ENCODE results near the gene LCLAT1.
"Not testable (repeated sequence)": the region's sequence is repeated elsewhere in the genome, so short reads cannot be mapped to it uniquely, and the experiment has no call there.

LCLAT1 gene

GRCh38 chr2:30492185-30492584 is 45.1 kb downstream of the LCLAT1 start:
- no peak for DNase-seq

GRCh38 chr2:30492619-30493018 is 45.6 kb downstream of the LCLAT1 start:
- DNase-seq = no peak

DNA sequence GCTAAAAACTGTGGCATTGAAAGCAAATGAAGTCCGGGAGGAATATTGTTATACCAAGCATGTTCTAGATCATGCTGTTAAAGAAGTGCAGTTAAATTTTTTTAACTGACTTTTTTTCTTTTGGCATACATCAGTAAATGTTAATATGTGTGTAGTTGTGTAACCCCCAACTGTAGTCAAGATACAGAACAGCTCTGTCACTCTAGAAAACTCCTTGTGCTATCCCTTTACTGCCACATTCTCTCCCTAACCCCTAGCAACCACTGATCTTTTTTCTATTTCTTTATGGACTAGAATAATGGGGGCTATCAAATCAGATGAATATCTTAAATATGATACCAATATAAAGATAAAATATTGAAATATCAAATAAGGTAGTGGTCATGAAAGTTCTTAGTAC is 46.4 kb downstream of the LCLAT1 start:
- DNase-seq = no peak

DNA sequence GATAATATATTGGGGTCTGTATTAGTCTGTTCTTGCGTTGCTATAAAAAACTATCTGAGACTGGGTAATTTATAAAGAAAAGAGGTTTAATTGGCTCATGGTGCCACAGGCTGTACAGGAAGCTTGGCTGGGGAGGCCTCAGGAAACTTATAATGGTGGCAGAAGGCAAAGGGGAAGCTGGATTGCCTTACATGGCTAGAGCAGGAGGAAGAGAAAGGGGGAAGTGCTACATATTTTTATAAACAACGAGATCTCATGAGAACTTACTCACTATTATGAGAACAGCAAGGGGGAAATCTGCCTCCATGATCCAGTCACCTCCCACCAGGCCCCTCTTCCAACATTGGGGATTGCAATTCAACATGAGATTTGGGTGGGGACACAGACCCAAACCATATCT is 48.9 kb downstream of the LCLAT1 start:
- DNase-seq = not testable (repeated sequence)

DNA sequence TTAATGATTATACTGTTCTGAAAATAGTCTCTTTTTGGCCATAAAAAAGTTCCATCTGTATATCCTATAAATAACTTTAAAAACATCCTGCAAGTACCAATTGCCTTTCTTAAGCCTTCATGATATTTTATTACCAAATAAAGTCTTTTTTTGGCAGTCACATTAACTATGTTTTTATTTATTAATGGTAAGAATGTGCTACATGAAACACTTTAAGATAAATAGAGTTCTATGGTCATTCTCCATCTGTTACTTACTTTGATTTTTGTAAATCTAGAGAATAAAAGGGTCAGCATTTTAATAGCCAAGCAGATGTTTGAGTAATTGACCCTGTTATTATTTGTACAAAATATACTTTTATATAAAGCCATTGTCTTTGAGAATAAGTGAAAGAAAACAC is 52.6 kb downstream of the LCLAT1 start:
- no peak for DNase-seq

DNA sequence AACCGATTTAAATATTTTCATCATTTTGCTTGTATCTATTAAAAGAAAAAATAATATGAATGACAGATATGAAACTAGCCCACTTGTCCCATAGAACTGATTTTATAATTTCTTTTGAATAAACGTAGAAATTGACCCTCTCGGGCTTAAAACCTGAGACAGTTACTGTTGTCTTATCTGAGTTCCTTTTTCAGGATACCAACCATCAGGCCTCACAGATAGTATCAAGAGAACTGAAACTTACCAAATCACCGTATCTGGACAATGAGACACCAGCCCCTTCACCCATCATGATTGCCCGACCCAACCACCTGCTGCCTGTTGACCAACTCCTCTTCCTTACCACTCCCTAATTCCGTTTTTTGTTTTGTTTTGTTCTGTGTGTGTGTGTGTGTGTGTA is 53.7 kb downstream of the LCLAT1 start:
- DNase-seq = no peak

- no peak for DNase-seq
Observed at GRCh38 chr2:30502310-30502709, 55.3 kb downstream of the LCLAT1 start.

- no peak for DNase-seq
Observed at GRCh38 chr2:30503007-30503694, 56.1 kb downstream of the LCLAT1 start.

DNA sequence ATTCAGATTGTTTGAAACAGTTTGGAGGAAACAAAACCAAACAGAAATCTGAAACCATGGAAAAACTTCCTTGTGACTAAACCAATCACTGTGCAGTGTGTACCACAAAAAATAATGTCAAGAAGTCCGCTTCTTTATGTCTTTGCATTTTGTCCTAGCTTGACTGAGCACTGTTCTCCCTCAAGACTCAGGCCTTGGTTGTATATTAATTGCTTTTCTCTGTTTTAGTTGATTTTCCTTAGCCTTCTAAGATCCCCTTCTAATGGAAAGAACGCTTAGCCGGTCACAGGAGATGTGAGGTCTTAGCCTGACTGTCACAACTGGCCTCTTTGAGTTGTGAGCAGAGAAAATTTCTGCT is 56.6 kb downstream of the LCLAT1 start:
- DNase-seq = no peak

DNA sequence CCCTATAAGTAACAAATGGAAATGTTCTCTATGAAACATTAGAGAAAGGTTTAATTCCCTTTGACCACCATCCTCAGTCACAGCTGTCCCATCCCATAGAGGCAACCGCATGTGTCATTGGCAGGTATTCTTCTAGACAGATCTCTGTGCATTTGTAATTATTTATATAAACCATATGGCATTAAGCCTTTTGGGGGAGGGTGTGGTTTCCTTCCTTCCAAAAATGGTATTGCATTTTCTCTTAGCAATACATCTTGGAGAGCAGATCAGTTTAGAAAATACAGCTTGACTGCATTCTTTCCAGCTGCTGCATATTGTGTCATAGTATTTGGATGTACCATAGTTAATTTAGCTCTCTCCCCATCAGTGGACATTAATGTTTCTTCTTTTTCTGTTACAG is 57.7 kb downstream of the LCLAT1 start:
- no peak for DNase-seq

GRCh38 chr2:30505500-30506180 is 58.6 kb downstream of the LCLAT1 start:
- no peak for DNase-seq

DNA sequence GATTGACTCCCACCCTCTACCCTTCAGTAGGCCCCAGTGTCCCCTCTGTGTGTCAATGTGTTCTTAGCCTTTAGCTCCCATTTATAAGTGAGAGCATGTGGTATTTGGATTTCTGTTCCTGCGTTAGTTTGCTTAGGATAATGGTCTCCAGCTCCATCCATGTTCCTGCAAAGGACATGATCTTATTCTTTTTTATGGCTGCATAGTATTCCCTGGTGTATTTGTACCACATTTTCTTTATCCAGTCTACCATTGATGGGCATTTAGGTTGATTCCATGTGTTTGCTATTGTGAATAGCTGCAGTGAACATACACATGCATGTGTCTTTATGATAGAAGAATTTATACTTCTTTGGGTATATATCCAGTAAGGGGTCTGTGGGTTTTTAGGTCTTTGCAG is 60.4 kb downstream of the LCLAT1 start:
- not testable (repeated sequence) for DNase-seq

GRCh38 chr2:30509716-30510115 is 62.7 kb downstream of the LCLAT1 start:
- DNase-seq = no peak

- no peak for DNase-seq
Observed at GRCh38 chr2:30510409-30510808, 63.4 kb downstream of the LCLAT1 start.

DNA sequence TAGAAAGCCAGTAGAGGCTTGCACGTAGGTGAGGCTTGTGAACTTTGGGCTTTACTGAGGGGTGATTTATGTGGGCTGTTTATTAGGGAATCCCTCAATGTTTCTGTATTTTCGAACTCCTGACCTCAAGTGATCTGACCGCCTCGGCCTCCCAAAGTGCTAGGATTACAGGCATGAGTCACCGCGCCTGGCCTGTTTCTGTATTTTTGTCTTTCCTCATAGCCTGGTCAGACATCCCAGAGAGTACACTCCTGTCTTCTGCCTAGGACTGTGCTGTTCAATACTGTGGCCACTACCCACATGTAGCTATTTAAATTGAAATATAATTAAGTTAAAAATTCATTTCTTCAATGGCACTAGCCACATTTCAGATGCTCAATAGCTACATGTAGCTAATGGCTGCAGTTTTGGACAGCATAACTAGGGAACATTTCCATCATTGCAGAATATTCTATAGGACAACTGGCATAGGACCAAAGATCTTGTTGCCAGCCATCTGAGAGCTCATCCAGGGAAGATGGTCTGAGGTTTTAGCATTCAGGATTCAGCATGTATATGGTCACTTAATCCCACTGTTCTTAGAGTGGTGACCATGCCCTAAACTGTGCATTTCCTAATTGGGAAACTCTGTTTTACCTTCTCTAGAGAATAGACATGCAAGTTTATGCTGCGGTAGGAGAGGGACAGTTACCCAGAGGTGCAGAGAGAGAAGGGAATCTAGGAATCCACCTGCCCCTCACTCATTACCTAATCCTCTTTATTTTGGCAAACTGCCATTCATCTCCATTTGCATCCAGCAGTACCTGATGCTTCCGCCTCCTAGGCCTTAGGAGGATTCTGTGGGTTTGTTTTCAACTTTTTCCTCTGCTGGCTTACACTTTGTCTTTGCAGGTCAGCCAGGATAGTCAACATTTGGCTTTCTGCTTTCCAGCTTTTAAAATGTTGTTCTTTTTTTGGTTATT is 64.4 kb downstream of the LCLAT1 start:
- no peak for DNase-seq

DNA sequence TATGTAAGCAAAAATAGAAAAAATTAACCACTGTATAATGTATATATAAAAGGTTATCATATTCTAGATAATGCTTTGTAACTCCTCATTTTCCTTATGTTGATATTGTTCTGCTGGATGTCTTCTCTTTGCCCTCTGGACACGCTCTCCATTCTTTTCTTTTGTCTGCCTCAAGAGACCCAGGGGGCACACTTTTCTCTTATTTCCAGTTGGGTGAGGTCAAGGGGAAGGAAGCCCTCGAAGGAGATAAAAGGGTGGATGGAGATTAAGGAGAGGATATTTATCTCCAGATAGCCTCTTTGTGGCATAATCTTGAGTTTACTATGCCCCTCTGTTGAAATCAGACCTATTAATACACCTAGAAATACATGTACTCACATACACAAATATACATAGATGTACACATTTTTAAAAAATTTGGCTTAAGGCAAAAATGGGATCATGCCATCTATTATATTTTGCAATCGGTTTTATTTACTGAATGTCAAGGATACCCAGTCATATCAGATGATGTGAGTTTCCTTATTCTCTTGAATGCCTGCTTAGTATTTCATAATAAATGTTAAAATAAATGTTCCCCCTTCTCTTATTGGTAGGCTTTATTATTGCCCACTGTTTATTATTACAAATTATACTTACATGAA is 65.3 kb downstream of the LCLAT1 start:
- no peak for DNase-seq

DNA sequence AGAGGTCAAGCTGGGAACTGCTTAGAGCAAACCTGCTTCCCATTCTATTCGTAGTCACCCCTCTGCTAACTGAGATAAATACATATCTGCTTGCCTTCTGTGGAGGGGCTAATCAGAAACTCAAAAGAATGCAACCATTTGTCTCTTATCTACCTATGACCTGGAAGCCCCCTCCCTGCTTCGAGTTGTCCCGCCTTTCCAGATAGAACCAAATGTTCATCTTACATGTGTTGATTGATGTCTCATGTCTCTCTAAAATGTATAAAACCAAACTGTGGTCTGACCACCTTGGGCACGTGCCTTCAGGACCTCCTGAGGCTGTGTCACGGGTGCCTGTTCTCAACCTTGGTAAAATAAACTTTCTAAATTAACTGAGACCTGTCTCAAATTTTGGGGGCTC is 66.6 kb downstream of the LCLAT1 start:
- DNase-seq = not testable (repeated sequence)

- DNase-seq = no peak
Observed at GRCh38 chr2:30514134-30514847, 67.2 kb downstream of the LCLAT1 start.

DNA sequence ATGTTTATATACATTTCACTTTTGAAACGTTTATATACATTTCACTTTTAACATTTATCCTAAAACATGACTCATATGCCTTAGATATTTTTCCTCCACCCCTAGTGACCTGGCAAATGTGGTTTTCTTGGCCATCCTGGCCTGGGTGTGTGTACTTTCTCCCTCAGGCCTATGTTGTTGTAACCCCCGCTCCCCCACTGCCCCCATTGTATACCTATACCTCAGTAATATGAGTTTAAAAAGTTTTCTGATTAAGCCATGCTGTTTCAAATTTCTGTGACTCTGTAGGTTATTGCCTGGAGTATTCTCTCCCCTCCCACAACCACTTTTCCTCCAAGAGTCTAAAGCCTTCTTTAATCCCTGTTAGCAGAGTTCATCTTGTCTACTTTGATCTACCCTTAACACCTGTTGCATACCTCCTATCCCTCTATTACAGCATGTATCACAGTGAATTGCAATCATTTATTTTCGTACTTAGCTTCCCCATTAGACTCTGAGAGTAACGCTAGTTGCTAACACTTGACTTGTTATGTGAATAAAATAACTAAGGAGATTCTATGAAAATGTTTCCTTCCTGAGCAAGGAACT is 67.9 kb downstream of the LCLAT1 start:
- DNase-seq = no peak

DNA sequence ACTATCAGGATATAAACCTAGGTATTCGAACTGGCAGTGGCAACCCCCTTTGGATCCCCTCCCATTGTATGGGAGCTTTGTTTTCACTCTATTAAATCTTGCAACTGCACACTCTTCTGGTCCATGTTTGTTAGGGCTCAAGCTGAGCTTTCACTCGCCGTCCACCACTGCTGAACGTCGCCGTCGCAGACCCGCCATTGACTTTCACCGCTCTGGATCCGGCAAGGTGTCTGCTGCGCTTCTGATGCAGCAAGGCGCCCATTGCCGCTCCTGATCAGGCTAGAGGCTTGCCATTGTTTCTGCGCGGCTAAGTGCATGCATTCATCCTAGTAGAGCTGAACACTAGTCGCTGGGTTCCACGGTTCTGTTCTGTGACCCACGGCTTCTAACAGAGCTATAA is 69.1 kb downstream of the LCLAT1 start:
- DNase-seq = no peak

GRCh38 chr2:30519796-30520195 is 72.8 kb downstream of the LCLAT1 start:
- no peak for DNase-seq

- DNase-seq = no peak
Observed at GRCh38 chr2:30522421-30522820, 75.4 kb downstream of the LCLAT1 start.
